Activated CD4-positive, alpha-beta memory T cell treated with anti-CD3 and anti-CD28 coated beads for 36 hours (primary cell): ENCODE results near the gene FGGY. TPM values are rescaled to one million over a fixed set of nuclear protein-coding genes. Genes with fewer than 3 reads are reported as not detected.

ENCODE experiments used
- CTCF ChIA-PET: fragments of 350-600 bp; sonication (Branson Sonifier 250); formaldehyde crosslinking; loops from one replicate; lab custom pipeline; 2021; ENCODE audit warnings: antibody characterized with exemption, inconsistent platforms; lab: Charles Lee
- POLR2A ChIA-PET: fragments of 350-600 bp; sonication (Branson Sonifier 250); formaldehyde crosslinking; loops from one replicate; lab custom pipeline; 2021; ENCODE audit warnings: antibody characterized with exemption; lab: Charles Lee
- DNase-seq: peaks from one replicate; pipeline ENCODE4 v3.0.0-alpha.2; 2020
- H3K27ac Mint-ChIP-seq: one replicate; pipeline ENCODE4 v1.8.0; 2021; ENCODE audit warnings: mixed read lengths
- H3K27me3 Mint-ChIP-seq: one replicate; pipeline ENCODE4 v1.8.0; 2021; ENCODE audit warnings: mixed read lengths
- H3K36me3 Mint-ChIP-seq: one replicate; pipeline ENCODE4 v1.8.0; 2021; ENCODE audit warnings: mixed read lengths
- H3K4me1 Mint-ChIP-seq: one replicate; pipeline ENCODE4 v1.8.0; 2021; ENCODE audit warnings: low read depth, mixed read lengths
- H3K4me3 Mint-ChIP-seq: one replicate; pipeline ENCODE4 v1.8.0; 2021; ENCODE audit warnings: mild to moderate bottlenecking, mixed read lengths
- H3K9me3 Mint-ChIP-seq: one replicate; pipeline ENCODE4 v1.8.0; 2021; ENCODE audit warnings: mixed read lengths
- intact Hi-C: fragments of 100-400 bp; cut with micrococcal nuclease; formaldehyde crosslinking; loops from one replicate; pipeline ENCODE4 v1.15.1; 2023
- total RNA-seq, 2 experiments: library from RNA; stranded (reverse); gene quantifications; one replicate each; pipeline ENCODE4 v1.2.3, GENCODE V29; 2021

FGGY gene
- total RNA-seq, 2 experiments from 2014 or later, result 10.2 TPM

DNA sequence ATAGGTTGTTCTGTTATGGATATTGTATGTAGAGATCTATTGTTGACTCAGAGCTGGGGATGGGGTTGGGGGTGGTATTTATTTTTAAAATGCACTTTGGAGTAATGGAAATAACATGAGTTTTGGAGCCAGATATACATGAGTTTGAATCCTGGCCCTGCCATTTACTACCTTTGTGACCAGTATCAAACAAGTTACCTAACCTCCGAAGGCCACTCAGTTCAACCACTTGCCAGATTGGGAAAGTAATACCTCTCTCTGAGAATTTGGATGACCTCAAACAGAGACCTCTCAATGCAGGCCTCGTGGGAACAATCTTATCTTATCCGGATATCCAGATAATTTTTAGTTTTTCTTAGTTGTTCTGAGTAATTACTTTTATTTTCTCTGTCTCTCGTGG, 181.0 kb downstream of the FGGY start:
- Mint-ChIP-seq H3K4me3 (no peak overlapping the region), H3K9me3 (no peaks in the 10 kb centered on the region), H3K36me3 (no peaks in the 10 kb centered on the region), H3K4me1 (peaks cover 15% of the 10 kb centered on the region), H3K27ac (no peak overlapping the region), H3K27me3 (no peaks in the 10 kb centered on the region)
- intact Hi-C loops, result loop anchor here (1.0 to 5.0 kb wide), 3 partner anchors 46 to 696 kb away; partner anchors contain the start of gene JUN
- POLR2A ChIA-PET, result no interaction called here
- CTCF ChIA-PET, result interaction anchor here (1.8 kb wide), 1 partner anchor 221 kb away, joined by 5 read pairs; no protein-coding TSS in a partner anchor
- DNase-seq, result no peak

DNA sequence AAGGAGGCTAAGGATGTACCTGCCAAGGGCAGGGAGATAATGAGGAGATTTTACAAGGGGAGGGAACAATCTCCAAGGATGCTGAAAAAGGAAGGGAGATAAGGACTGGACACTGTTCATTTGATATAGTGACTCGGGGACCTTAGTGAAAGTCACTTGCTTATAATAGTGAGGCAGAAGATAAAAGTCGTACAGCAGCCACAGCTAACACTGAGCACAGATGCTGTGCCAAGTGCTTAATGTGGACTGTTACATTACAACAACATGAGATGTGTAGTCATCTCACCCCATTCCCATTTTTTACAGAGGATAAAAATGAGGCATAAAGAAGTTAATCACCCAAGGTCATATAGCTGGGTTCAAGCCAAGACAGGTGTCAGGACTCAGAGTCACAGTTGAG, 181.9 kb downstream of the FGGY start:
- Mint-ChIP-seq H3K27me3 (no peaks in the 10 kb centered on the region), H3K4me1 (peaks cover 15% of the 10 kb centered on the region), H3K36me3 (no peaks in the 10 kb centered on the region), H3K27ac (no peak overlapping the region), H3K4me3 (no peak overlapping the region), H3K9me3 (no peaks in the 10 kb centered on the region)
- POLR2A ChIA-PET, result no interaction called here
- DNase-seq, result no peak
- intact Hi-C loops, result loop anchor here (5.0 kb wide), 2 partner anchors 147 to 697 kb away; partner anchors contain the start of gene JUN
- CTCF ChIA-PET, result no interaction called here

DNA sequence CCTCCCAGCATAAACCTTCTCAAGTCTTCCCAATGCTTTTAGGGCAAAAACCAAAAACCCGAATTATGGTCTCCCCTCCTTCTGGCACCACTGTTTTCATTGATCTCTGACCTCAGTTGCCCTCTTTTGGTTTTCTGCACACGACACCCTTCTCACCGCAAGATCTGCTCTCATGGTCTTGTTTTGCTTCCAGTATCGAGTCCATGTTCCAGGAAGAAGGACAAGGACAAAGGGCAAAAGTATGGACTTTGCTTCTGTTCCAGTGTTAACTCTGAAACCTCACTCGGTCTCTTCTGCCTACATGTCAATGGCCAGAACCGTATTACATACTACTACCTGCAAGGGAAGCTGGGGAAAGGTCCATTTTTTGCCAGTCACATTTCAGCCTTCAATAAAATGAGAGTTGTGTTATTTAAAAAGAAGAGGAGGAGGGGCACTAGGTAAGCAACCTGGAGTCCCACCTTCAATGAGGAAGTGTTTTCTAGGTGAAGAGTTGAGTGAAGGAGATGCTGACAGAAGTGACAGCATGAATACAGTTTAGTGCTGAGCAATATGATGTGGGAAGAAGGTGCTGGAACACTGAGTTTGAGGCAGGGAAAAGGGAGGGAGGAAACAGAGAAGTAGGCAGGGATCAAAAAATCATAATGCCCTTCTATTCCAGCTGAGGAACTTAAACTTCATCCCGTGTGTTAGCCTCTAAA, 183.4 kb downstream of the FGGY start:
- no peak overlapping the region for H3K4me3 Mint-ChIP-seq
- no peaks in the 10 kb centered on the region for H3K9me3 Mint-ChIP-seq
- peaks cover 15% of the 10 kb centered on the region for H3K4me1 Mint-ChIP-seq
- DNase-seq, result no peak
- intact Hi-C loops, result no loop called here
- POLR2A ChIA-PET, result no interaction called here
- H3K36me3 Mint-ChIP-seq, result no peaks in the 10 kb centered on the region
- H3K27ac Mint-ChIP-seq, result no peak overlapping the region
- H3K27me3 Mint-ChIP-seq, result no peaks in the 10 kb centered on the region
- CTCF ChIA-PET, result no interaction called here

DNA sequence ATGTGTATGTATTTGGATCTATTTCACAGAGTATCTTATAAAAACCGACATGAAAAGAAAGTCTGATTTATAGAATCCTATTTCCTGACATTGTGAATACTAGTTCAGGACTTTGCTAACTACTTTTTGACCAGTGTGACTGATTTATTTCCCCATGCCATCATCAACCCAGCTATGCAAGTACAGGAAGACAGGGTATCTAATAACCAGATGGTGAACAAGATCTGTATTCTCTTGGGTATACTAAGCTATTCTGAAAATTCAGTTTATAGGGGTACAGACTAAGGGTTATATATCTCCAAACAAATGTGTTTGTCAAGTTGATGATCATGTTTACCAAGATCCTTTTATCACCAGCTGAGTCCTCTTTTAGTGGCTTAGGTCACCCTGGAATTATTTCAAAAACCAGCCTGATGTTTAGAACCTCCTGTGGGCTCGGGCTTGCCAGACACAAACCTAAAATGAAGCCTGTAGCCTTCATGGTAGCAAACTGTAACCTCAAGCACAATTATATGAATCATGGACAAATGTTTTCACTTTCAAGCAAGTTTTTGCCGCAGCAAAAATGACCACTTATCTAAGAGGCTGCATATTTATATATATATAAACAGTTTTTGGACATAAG, 185.1 kb downstream of the FGGY start:
- no peaks in the 10 kb centered on the region for H3K9me3 Mint-ChIP-seq

GRCh38 chr1:59482986-59483385, 186.1 kb downstream of the FGGY start:
- ChIA-PET POLR2A (no interaction called here), CTCF (no interaction called here)
- H3K4me3 Mint-ChIP-seq, result no peak overlapping the region
- no peaks in the 10 kb centered on the region for H3K27me3 Mint-ChIP-seq
- no peaks in the 10 kb centered on the region for H3K4me1 Mint-ChIP-seq
- no peak overlapping the region for H3K27ac Mint-ChIP-seq
- intact Hi-C loops, result no loop called here
- H3K9me3 Mint-ChIP-seq, result no peaks in the 10 kb centered on the region
- H3K36me3 Mint-ChIP-seq, result no peaks in the 10 kb centered on the region
- no peak for DNase-seq

More for the DNA sequence above, 185.1 kb downstream of the FGGY start:
- Mint-ChIP-seq H3K27ac (no peak overlapping the region), H3K4me1 (peaks cover 9% of the 10 kb centered on the region), H3K27me3 (no peaks in the 10 kb centered on the region), H3K4me3 (no peak overlapping the region), H3K36me3 (no peaks in the 10 kb centered on the region)
- DNase-seq, result no peak
- ChIA-PET POLR2A (no interaction called here), CTCF (no interaction called here)
- intact Hi-C loops, result no loop called here

DNA sequence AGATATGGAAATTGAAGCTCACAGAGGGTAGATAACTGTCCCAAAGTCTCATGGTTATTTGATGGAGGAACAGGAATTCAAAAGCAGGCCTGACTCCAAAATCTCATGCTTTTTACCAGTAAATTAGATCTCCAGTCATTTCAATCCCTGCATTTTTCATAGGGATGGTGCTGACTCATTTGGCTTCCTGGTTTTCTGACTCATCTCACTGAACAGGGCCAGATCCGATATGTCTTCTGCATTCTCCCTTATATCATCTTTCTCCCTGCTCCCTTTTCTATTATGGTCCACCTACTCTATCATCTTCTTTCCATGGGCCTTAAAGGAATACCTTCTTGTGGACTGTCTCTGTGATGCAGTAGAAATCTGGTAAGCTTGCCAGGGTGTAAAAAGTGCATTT, 187.2 kb downstream of the FGGY start:
- Mint-ChIP-seq H3K4me3 (no peak overlapping the region), H3K36me3 (no peaks in the 10 kb centered on the region), H3K4me1 (no peaks in the 10 kb centered on the region), H3K27me3 (no peaks in the 10 kb centered on the region), H3K27ac (no peak overlapping the region), H3K9me3 (no peaks in the 10 kb centered on the region)
- intact Hi-C loops, result no loop called here
- no peak for DNase-seq
- POLR2A ChIA-PET, result no interaction called here
- CTCF ChIA-PET, result no interaction called here

GRCh38 chr1:59485171-59485570, 188.3 kb downstream of the FGGY start:
- Mint-ChIP-seq H3K4me3 (no peak overlapping the region), H3K9me3 (no peaks in the 10 kb centered on the region), H3K27me3 (no peaks in the 10 kb centered on the region), H3K4me1 (no peaks in the 10 kb centered on the region), H3K27ac (no peak overlapping the region), H3K36me3 (no peaks in the 10 kb centered on the region)
- DNase-seq, result no peak
- intact Hi-C loops, result no loop called here
- CTCF ChIA-PET, result no interaction called here
- POLR2A ChIA-PET, result no interaction called here

DNA sequence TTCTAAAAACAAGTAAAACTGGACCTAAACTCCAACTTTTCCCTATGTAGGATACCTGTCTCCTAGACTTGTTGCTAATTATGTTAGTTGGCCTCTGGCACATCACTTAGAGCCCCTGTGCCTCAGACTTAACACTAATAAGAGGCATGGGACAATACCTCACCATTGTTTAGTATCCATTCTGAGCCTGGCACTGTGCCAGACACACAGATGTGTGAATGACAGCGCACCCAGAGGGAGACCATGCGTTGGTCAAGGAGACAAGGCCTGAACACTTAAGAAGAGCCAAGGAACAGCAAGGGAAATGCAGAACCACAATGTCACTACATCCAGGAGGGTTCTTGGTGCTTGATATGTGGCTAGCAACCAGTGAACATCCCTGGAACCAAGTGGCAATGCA, 189.1 kb downstream of the FGGY start:
- Mint-ChIP-seq H3K36me3 (no peaks in the 10 kb centered on the region), H3K9me3 (no peaks in the 10 kb centered on the region), H3K4me3 (no peak overlapping the region), H3K4me1 (no peaks in the 10 kb centered on the region), H3K27ac (no peak overlapping the region), H3K27me3 (no peaks in the 10 kb centered on the region)
- DNase-seq, result no peak
- POLR2A ChIA-PET, result no interaction called here
- intact Hi-C loops, result no loop called here
- CTCF ChIA-PET, result no interaction called here

GRCh38 chr1:59486615-59487014, 189.7 kb downstream of the FGGY start:
- no peak for DNase-seq
- no peaks in the 10 kb centered on the region for H3K4me1 Mint-ChIP-seq
- no peak overlapping the region for H3K27ac Mint-ChIP-seq
- intact Hi-C loops, result no loop called here
- POLR2A ChIA-PET, result no interaction called here
- H3K36me3 Mint-ChIP-seq, result no peaks in the 10 kb centered on the region
- CTCF ChIA-PET, result no interaction called here
- no peaks in the 10 kb centered on the region for H3K27me3 Mint-ChIP-seq
- no peak overlapping the region for H3K4me3 Mint-ChIP-seq
- H3K9me3 Mint-ChIP-seq, result no peaks in the 10 kb centered on the region

DNA sequence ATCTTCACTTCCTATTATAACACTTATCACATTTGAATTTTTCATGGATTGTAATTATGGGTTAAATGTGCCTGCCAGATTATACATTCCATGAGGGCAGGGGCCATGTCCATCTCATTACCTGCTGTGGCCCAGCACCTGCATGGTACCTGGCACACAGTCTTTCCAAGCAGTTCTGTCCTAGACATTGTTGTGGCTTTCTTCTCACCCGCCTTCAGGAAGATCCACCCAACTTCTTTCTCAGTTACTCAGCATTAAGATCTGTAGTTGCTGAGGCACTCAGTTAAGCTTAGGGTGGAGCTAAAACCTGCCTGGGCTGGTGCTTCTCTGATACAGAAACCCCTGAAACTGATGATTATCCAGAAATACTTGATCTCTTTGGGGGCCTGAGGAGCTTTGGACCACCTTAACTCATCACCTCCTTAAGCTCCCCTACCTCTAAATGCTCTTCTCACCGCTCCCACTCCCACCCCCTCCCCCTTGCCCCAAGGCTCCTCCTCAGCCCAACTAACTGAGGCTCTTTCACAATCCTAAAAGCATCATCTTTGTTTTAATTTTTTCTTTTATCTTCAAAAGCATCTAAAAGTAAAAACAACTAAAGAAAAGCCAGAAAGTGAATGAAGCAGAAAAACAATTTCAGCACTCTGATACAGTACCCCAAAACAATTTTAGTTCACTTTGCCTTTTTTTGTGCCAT, 190.6 kb downstream of the FGGY start:
- intact Hi-C loops, result no loop called here
- Mint-ChIP-seq H3K4me1 (no peaks in the 10 kb centered on the region), H3K27ac (no peak overlapping the region), H3K36me3 (no peaks in the 10 kb centered on the region), H3K27me3 (peaks cover 3% of the 10 kb centered on the region), H3K4me3 (no peak overlapping the region), H3K9me3 (peaks cover 3% of the 10 kb centered on the region)
- POLR2A ChIA-PET, result no interaction called here
- CTCF ChIA-PET, result interaction anchor here (0.6 kb wide), 1 partner anchor 160 kb away, joined by 3 read pairs; no protein-coding TSS in a partner anchor
- DNase-seq, result no peak

- intact Hi-C loops, result no loop called here
Measured at GRCh38 chr1:59492500-59492899, 195.6 kb downstream of the FGGY start.

DNA sequence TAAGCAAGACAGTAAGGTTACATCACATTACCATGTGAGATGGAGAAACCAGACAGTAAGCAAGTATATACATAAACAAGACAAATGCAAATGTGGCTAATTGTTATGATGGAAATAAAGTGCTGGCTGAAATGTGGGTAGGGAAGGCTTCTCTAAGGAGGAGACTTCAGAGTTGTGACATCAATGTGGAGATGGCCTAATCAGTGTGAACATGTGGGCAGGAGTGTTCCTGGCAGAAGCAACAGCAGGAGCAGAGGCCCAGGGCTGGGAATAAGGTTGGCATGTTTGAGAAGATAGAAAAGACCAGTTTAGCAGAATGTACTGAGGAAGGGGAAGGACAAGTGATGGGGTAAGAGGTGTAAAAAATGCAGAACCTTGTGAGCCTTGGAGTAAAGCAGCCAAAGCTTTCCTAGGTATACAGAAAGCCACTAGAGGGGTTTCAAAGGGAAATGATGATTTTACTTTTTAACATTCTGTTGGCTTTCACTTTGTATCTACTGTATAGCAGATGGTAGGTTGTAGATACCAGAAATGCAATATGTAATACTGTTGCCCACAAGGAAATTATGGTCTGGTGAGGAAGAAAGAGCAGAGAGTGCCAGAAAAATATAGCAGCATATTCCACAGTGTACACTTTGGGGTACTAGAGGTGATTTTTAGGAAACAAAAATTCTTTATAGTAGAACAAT, 197.4 kb downstream of the FGGY start:
- no peak overlapping the region for H3K4me3 Mint-ChIP-seq
- intact Hi-C loops, result no loop called here
- DNase-seq, result no peak
- H3K27me3 Mint-ChIP-seq, result peaks cover 3% of the 10 kb centered on the region
- H3K9me3 Mint-ChIP-seq, result peaks cover 3% of the 10 kb centered on the region
- H3K36me3 Mint-ChIP-seq, result peaks cover 3% of the 10 kb centered on the region
- no peak overlapping the region for H3K27ac Mint-ChIP-seq
- H3K4me1 Mint-ChIP-seq, result no peaks in the 10 kb centered on the region
- ChIA-PET POLR2A (no interaction called here), CTCF (no interaction called here)

More at GRCh38 chr1:59492500-59492899, 195.6 kb downstream of the FGGY start:
- peaks cover 3% of the 10 kb centered on the region for H3K27me3 Mint-ChIP-seq
- H3K9me3 Mint-ChIP-seq, result peaks cover 3% of the 10 kb centered on the region
- H3K27ac Mint-ChIP-seq, result no peak overlapping the region
- POLR2A ChIA-PET, result no interaction called here
- CTCF ChIA-PET, result no interaction called here
- H3K4me1 Mint-ChIP-seq, result no peaks in the 10 kb centered on the region
- DNase-seq, result no peak
- peaks cover 3% of the 10 kb centered on the region for H3K36me3 Mint-ChIP-seq
- no peak overlapping the region for H3K4me3 Mint-ChIP-seq
